A673 (cell line): ENCODE data around the gene SWT1.

Source experiments
- CTCF ChIP-seq: fragments of 300-800, 200-600 bp; sonication (generic); conservative IDR thresholded peaks from 2 replicates; pipeline ENCODE4 v1.5.1; 2017; ENCODE audit warnings: low read depth, mild to moderate bottlenecking, antibody characterized with exemption, low read length, moderate library complexity, mixed read lengths
- EZH2 ChIP-seq: fragments of 200-600 bp; sonication (generic); IDR thresholded peaks from 2 replicates; pipeline ENCODE4 v1.6.1; 2017; ENCODE audit warnings: borderline replicate concordance, low read depth, mild to moderate bottlenecking, mixed read lengths, antibody characterized with exemption, low read length; ENCODE audit not compliant: poor library complexity, severe bottlenecking

- no peak for TF ChIP-seq CTCF
- no peak for TF ChIP-seq EZH2
These were observed 88.5 kb downstream of the SWT1 start for GRCh38 chr1:185245466-185245865.
